Stimulated activated CD4-positive, alpha-beta T cell treated with anti-CD3 and anti-CD28 coated beads, Interleukin-12 subunit alpha, Interleukin-12 subunit beta, amount 100 ng/mL, for 4 hours (primary cell): ENCODE measurements around the gene IFFO2.

Experiments used
- DNase-seq: peaks from one replicate; pipeline ENCODE4 v3.0.0-alpha.2; 2020

Gene IFFO2

GRCh38 chr1:18934205-18935000, 22.1 kb downstream of the IFFO2 start:
- no peak for DNase-seq

DNA sequence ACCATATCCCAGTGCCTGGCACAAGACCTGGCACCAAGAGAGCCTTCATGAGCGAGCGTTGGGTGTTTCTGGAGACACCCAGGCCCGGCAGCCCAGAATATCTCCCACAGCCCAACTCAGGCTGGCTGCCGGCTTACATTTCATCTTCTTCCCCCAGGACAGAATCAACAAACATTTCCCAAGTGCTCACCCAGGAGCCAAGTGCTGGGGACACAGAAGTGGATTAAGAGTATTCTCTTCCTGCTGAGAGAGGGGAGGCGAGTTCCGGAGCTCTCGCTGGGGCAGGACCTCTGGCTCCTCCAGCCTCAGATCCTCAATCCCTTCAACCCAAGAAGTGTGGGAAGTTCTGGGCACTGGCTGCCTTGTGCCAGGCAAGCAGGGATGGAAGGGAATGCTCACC, 23.6 kb downstream of the IFFO2 start:
- DNase-seq: no peak

- DNase-seq: no peak
Measured at GRCh38 chr1:18932387-18932786, 24.1 kb downstream of the IFFO2 start.

DNA sequence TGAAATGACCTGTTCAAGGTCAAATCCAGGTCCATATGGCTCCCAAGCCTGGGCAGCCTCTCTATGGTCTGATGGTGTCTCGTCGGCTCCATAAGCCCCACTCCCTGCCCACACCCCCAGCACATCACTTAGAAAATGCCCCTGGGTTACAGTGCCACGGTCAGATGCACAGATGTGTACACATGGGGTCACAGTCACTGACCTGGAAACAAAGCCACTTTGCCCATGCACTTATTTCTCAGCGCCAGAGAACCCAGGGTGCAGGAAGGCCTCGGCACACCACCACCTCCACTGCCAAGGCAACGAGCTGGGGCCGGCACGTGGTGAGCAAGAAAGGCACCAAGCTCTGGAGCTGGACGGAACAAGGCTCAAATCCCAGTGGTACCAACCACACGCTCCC, 24.7 kb downstream of the IFFO2 start:
- DNase-seq: no peak

DNA sequence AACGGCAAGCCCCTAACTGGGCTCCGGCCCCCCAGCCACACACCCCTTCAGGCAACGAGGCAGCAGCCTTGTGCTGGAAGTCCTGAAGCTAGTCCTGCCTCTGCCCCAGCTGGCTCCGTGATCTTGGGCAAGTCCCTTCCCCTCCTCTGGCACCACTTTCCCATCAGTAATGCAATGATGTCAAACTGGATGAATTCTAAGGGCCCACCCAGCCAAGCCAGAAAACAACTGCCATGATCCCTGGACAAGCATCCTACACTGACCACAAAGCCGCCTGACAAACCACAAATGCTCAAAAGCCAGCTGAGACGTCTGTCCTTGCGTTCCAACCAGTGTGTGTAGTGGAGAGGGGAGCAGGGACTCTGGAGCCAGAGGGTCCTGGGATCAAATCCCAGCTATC, 26.8 kb downstream of the IFFO2 start:
- DNase-seq: no peak

GRCh38 chr1:18928985-18929384, 27.5 kb downstream of the IFFO2 start:
- no peak for DNase-seq

GRCh38 chr1:18928406-18928805, 28.1 kb downstream of the IFFO2 start:
- no peak for DNase-seq

- DNase-seq: peak; percentile 27
Measured at GRCh38 chr1:18927654-18928272, 28.7 kb downstream of the IFFO2 start.

- DNase-seq: peak; percentile 29
Measured at GRCh38 chr1:18927082-18927653, 29.3 kb downstream of the IFFO2 start.

DNA sequence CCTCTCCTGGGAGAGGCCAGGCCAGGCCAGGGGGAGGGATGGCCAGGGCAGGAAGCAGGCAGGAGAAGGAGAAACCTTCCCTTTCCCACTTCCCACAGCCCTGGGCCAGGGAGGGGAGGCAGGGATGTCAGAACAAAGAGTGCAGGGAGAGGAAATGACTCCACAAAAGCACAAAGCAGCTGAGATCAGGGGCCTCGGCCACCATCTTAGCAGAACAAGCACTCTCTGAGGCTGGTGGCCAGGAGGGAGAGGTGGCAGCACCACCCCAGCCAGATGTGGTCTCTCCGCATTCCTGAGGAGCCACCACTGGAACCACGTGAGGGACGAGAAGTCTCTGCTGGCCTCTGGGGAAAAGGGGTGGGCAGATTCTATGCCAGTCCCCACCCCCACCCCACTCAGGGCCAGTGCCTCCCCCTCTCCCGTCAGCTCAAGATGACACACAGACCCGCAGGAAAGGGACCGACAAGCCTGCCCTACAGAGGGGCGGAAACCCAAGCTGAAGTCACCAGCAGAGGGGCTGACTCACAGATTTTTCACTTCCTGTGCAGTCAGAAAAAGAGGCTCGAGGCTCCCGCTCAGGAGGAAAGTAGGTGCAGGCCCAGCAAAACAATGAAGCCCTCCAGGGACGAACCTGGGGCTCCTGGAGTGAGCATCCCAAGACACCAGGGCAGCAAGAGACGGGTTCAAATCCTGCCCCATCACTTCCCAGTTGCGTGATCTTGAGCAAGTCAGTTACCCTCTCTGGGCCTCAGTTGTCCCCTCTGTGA, 30.0 kb downstream of the IFFO2 start:
- DNase-seq: peak; percentile 75

DNA sequence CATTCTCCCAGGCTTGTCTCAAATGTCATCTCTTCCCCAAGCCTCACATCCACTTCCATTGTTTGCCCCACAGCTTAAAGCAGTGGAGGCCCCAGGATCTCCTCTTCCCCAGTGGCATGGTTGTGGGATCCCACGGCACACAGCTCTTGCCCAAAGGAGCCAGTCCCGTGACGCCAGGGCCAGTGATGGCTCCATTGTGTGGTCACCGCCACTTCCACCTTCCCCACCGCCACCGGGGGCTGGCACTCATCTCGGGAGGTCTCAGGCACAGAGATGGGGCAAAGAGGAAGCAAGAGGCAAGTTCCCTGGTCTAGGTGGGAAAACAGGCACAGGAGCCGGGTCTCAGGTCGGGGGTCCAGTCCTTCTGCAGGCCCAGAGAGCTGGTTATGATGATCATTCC, 31.2 kb downstream of the IFFO2 start:
- DNase-seq: no peak

GRCh38 chr1:18924221-18924691, 32.2 kb downstream of the IFFO2 start:
- DNase-seq: no peak

GRCh38 chr1:18923756-18924211, 32.7 kb downstream of the IFFO2 start:
- DNase-seq: no peak

DNA sequence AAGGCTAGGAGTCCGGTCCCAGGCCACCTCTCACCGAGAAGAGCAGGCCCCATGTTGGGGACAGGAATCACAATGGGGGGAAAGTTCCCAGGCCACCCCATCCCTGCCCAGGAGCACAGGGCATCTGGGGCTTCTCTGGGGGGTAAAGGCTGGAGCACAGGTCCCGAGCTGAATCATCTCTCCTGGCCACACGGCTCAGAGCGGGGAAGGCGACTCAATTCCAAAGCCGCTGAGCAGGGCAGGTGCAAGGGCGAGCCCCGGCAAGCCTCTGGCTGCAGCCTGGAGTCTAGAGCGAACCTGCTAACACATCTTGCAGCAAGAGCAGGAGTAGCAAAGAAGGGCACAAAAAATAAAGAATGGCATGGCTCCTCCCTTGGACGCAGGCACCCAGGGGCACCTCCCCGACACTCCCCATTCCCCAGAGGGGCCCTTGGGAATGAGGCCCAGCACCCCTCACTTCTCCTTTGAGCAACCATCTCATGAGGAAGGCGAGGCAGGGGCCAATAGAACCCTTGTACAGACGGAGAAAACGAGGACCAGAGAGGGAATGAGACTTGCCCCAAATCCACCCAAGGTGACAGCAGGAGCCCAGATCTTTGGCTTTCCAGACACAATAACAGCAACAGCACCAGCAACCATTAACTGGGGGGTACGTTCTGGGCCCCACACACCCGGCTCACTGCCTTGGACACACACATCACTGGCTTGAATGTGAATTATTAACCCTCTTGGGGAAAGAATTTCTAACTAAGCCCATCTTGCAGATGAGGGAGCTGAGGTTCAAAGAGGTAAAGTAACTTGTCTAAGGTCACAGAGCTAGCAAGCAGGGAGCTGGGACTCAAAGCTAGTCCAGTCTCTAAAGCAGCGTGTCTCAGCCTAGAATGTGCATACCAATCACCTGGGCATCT, 33.4 kb downstream of the IFFO2 start:
- DNase-seq: no peak

- DNase-seq: no peak
Measured at GRCh38 chr1:18922319-18922726, 34.2 kb downstream of the IFFO2 start.

DNA sequence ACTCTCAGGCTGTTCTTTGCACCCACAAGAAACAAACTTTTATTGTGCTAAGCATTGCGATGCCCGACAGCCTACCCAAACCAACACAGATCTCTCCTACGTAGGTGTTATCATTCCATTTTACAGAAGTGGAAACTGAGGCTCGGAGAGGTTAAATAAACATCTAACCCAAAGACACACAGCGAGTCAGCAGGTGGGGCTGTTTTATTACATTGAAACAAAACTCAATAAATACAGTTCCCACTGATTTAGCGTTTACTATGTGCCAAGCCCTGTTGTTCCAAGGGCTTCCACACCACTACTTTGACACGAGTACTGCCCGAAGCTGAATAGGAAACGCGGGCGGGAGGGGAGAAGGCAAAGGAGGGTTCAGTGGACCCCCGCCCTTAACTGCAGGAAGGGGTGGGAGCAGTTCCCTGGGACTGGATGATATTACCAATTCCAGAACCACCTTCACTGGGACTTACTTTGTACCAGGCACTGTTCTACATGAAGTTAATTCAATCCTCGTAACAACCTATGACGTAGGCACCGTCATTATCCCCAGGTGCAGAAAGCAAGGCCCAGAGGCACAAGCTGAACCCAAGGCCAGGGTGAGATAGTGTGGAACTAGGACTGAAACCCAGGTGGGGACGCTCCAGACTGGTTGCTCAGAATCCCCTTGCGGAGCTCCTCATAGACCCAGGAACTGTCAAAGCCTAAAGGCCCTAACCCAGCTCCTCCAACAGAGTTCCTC, 34.8 kb downstream of the IFFO2 start:
- no peak for DNase-seq

DNA sequence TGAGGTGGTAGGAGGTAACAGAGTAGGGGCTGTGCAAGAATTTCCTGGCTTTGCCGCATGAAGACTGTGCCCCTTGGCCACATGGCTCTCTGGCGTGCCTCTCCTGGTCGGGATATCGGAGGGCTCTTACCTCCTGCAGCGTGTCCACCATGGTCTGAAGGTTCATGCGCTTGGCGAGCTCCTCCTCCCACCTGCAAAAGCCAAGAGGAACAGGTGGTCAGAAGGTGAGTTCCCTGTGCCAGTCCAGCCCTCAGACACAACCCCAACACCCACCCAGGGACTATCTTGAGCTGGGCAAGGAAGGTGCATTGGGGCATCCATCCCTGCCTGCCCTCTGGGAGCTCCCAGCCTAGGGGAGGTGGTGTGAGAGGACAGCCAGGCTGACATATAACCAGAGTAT, 35.5 kb downstream of the IFFO2 start:
- DNase-seq: no peak

- no peak for DNase-seq
Measured at GRCh38 chr1:18919956-18920355, 36.5 kb downstream of the IFFO2 start.

GRCh38 chr1:18919197-18919905, 37.1 kb downstream of the IFFO2 start:
- DNase-seq: no peak

- no peak for DNase-seq
Measured at GRCh38 chr1:18918417-18918816, 38.1 kb downstream of the IFFO2 start.
